GM12864 (cell line): Measurements from ENCODE around the gene ELAVL3.
A peak's percentile ranks its signal among the peaks of the same experiment; 100 is the strongest.

ENCODE experiments used
- DNase-seq: peaks from one replicate; pipeline ENCODE4 v3.0.0-alpha.2; 2011; ENCODE audit warnings: low read depth
- H3K4me3 ChIP-seq: 2 replicates; pipeline ENCODE4 v1.5.1; 2011; ENCODE audit warnings: mild to moderate bottlenecking, low read depth, low read length, control low read depth
- CTCF ChIP-seq: IDR thresholded peaks from 2 replicates; pipeline ENCODE4 v1.5.1; 2011; ENCODE audit warnings: low read depth, mild to moderate bottlenecking, moderate library complexity, low read length, control low read depth, inconsistent platforms; ENCODE audit errors: missing control alignments

Gene ELAVL3

GRCh38 chr19:11446652-11447301, 34.1 kb downstream of the ELAVL3 start:
- no peak for DNase-seq
- peak; percentile 74 for TF ChIP-seq CTCF
- H3K4me3 ChIP-seq: no peak overlapping the region

GRCh38 chr19:11446271-11446651, 34.6 kb downstream of the ELAVL3 start:
- H3K4me3 ChIP-seq: no peak overlapping the region
- TF ChIP-seq CTCF: no peak
- DNase-seq: no peak

GRCh38 chr19:11445141-11445540, 35.7 kb downstream of the ELAVL3 start:
- no peak for TF ChIP-seq CTCF
- no peak for DNase-seq
- H3K4me3 ChIP-seq: no peak overlapping the region

GRCh38 chr19:11444059-11444458, 36.8 kb downstream of the ELAVL3 start:
- TF ChIP-seq CTCF: no peak
- H3K4me3 ChIP-seq: no peak overlapping the region
- no peak for DNase-seq

GRCh38 chr19:11437955-11438354, 42.9 kb downstream of the ELAVL3 start:
- no peak for TF ChIP-seq CTCF
- H3K4me3 ChIP-seq: no peak overlapping the region
- DNase-seq: no peak

GRCh38 chr19:11435833-11436313, 45.0 kb downstream of the ELAVL3 start:
- DNase-seq: no peak
- H3K4me3 ChIP-seq: peak overlapping the region; percentile 85
- no peak for TF ChIP-seq CTCF

- H3K4me3 ChIP-seq: peak within 1 kb of the TSS; percentile 85
- peak; percentile 99 for DNase-seq
- peak; percentile 97 for TF ChIP-seq CTCF
Observed at GRCh38 chr19:11435057-11435832, 45.6 kb downstream of the ELAVL3 start, which contains the start of the genes ODAD3 and PRKCSH. Gene ODAD3, minus strand, starts transcription at chr19:11435121. Its CDS starts 105 bp downstream, at chr19:11435016. Gene PRKCSH, plus strand, starts transcription at chr19:11435635. Its CDS starts 483 bp downstream, at chr19:11436118.
